ENCODE data around the gene TBC1D14.

Gene TBC1D14

DNA sequence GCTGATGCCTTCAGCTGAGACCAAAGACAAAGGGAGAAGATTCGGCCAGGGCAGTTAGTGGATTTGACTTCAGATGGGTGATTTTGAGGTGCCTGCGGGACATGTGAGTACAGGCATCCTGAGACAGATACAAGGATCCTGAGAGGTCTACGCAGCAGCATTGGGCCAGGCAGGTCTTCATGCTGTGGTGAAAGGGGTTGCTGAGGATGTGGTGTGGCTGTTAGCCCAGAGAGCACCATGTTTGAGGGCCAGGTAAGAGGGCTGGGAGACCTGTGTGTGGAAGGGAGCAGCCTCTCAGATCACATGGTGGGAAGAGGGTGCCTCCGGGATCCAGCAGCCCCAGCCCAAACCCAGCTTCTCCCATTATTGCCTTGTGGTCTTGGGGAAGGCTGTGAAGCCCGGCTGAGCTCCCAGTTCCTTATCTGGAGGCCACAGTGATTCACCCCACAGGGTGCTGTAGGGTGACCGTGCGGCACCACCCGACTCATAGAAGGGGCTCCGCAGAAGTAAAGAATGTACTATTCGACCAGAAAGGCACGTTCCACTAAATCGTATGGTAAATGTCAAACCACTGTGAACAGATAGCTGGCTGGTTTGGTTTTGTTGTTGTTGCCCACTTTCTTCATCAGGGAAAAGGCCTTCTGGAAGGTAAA, 105.9 kb downstream of the TBC1D14 start:
- TF ChIP-seq SUZ12 (IDR thresholded peaks at IDR 0.05; ENCODE audit: extremely low read depth, insufficient read depth, insufficient read length) (no peak), YY1 (IDR thresholded peaks at IDR 0.05; ENCODE audit: insufficient read depth, insufficient read length) (no peak), ZNF274 (IDR thresholded peaks at IDR 0.05; ENCODE audit: low read depth, low read length) (no peak)
- no peaks in the 10 kb centered on the region for H3K27me3 ChIP-seq (ENCODE audit: insufficient read depth, insufficient read length)
- no peak overlapping the region for H3K9ac ChIP-seq (ENCODE audit: insufficient read length, low read depth)
- H3K36me3 ChIP-seq (ENCODE audit: insufficient read depth, insufficient read length, low read length) = peaks cover 75% of the 10 kb centered on the region
- H3K4me3 ChIP-seq (ENCODE audit: insufficient read length, low read depth) = no peak overlapping the region
- no peaks in the 10 kb centered on the region for H3K9me3 ChIP-seq (ENCODE audit: insufficient read depth, low read length)
- H3K4me1 ChIP-seq (ENCODE audit: insufficient read depth, insufficient read length) = peaks cover 4% of the 10 kb centered on the region
- DNase-seq (ENCODE audit: low read depth, low spot score) = no peak

DNA sequence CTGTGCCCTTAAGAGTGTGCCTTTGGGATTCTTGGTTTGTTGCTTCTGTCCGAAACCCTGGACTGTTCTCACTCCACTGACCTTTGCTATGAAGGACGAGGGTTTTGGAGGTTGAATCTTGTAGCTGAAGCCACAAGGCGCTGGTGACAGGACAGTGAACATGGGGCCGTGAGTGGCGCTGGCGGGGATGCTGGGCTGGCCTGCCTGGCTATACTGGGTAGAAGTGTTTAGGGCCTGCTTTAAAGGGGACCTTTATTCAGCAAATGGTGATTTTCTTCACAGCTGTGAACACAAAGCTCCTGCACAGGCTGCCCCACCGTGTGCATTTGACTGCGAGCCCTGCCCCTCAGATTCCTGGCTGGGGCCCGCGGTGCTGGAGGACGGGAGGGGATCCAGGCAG, 106.5 kb downstream of the TBC1D14 start:
- no peak for DNase-seq (ENCODE audit: low read depth, low spot score)
- Histone ChIP-seq H3K9ac (ENCODE audit: insufficient read length, low read depth) (no peak overlapping the region), H3K4me1 (ENCODE audit: insufficient read depth, insufficient read length) (peaks cover 8% of the 10 kb centered on the region), H3K27me3 (ENCODE audit: insufficient read depth, insufficient read length) (no peaks in the 10 kb centered on the region), H3K4me3 (ENCODE audit: insufficient read length, low read depth) (no peak overlapping the region), H3K9me3 (ENCODE audit: insufficient read depth, low read length) (no peaks in the 10 kb centered on the region), H3K36me3 (ENCODE audit: insufficient read depth, insufficient read length, low read length) (peaks cover 76% of the 10 kb centered on the region)
- TF ChIP-seq SUZ12 (IDR thresholded peaks at IDR 0.05; ENCODE audit: extremely low read depth, insufficient read depth, insufficient read length) = no peak
- no peak for TF ChIP-seq YY1 (IDR thresholded peaks at IDR 0.05; ENCODE audit: insufficient read depth, insufficient read length)
- TF ChIP-seq ZNF274 (IDR thresholded peaks at IDR 0.05; ENCODE audit: low read depth, low read length) = no peak

DNA sequence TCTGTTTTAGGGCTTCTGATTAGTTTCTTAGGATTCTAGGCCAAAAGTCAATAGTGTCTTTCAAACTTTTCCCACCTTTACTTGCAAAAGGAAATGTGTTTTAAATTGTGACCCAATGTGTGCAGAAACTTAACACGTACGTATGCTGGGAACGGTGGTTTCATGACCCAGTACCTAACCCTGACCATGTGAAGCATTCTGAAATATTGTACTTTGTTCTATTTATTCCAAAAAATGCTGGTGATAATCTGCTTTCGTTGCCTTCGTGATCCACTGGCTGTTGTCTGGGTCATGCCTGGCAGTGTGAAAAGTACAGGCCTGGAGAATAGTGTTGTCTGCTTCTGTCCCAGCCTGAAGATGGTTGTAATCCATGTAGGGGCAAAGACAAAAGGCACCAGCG, 106.9 kb downstream of the TBC1D14 start:
- no peak overlapping the region for H3K9ac ChIP-seq (ENCODE audit: insufficient read length, low read depth)
- H3K27me3 ChIP-seq (ENCODE audit: insufficient read depth, insufficient read length) = no peaks in the 10 kb centered on the region
- H3K4me1 ChIP-seq (ENCODE audit: insufficient read depth, insufficient read length) = peaks cover 8% of the 10 kb centered on the region
- no peak overlapping the region for H3K4me3 ChIP-seq (ENCODE audit: insufficient read length, low read depth)
- no peak for TF ChIP-seq ZNF274 (IDR thresholded peaks at IDR 0.05; ENCODE audit: low read depth, low read length)
- no peak for TF ChIP-seq YY1 (IDR thresholded peaks at IDR 0.05; ENCODE audit: insufficient read depth, insufficient read length)
- TF ChIP-seq SUZ12 (IDR thresholded peaks at IDR 0.05; ENCODE audit: extremely low read depth, insufficient read depth, insufficient read length) = no peak
- H3K36me3 ChIP-seq (ENCODE audit: insufficient read depth, insufficient read length, low read length) = peaks cover 76% of the 10 kb centered on the region
- H3K9me3 ChIP-seq (ENCODE audit: insufficient read depth, low read length) = no peaks in the 10 kb centered on the region
- DNase-seq (ENCODE audit: low read depth, low spot score) = no peak

DNA sequence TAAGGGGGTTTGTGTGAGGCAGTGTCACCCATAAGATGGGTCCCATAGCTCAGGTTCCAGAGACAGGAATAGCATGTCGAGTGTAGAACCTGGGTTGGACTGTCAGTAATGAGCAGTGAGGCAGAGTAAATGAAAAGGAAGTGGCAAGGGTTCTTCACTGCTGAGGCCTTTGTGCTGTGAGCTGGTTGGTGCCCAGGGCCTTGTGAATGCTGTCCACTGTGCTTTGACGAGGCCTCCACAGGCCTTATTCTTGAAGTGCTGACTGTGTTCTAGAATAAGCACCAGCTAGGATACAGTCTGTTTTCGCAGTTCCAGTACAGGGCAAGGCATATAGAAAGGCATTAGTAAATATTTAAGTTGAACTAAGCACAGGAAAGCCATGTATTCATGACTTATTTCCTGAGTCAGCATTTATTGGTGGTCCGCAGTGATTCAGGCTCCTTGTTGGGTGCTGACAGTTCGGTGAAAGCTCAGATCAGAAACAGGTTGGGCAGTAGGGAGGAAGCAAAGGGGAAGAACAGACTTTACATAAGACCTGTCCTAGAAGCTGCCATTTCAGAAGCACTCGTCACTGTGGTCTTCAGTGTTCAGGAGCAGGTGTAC, 107.9 kb downstream of the TBC1D14 start:
- peaks cover 84% of the 10 kb centered on the region for H3K36me3 ChIP-seq (ENCODE audit: insufficient read depth, insufficient read length, low read length)
- no peak for DNase-seq (ENCODE audit: low read depth, low spot score)
- H3K9ac ChIP-seq (ENCODE audit: insufficient read length, low read depth) = no peak overlapping the region
- TF ChIP-seq SUZ12 (IDR thresholded peaks at IDR 0.05; ENCODE audit: extremely low read depth, insufficient read depth, insufficient read length) (no peak), YY1 (IDR thresholded peaks at IDR 0.05; ENCODE audit: insufficient read depth, insufficient read length) (no peak)
- H3K9me3 ChIP-seq (ENCODE audit: insufficient read depth, low read length) = no peaks in the 10 kb centered on the region
- no peaks in the 10 kb centered on the region for H3K27me3 ChIP-seq (ENCODE audit: insufficient read depth, insufficient read length)
- H3K4me3 ChIP-seq (ENCODE audit: insufficient read length, low read depth) = no peak overlapping the region
- peaks cover 10% of the 10 kb centered on the region for H3K4me1 ChIP-seq (ENCODE audit: insufficient read depth, insufficient read length)

DNA sequence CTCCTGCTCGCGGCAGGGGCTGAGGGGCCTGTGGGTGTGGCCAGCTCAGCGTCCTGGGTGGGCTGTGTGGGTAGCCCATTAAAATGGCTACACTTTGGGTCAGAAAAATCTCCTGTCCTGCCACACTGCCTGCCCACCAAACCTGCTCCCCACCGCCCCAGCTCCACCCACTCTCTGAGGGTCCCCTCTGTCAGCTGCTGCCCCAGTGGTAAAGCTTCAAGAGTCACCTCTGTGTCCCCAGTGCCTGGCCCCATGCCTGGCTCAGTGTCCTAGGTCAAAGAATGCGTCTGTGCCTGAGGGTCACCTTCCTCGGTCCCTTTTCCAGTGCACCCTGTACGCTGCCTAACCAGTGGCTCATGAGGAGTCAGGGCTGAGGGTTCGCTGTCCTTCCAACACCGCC, 108.7 kb downstream of the TBC1D14 start:
- no peaks in the 10 kb centered on the region for H3K9me3 ChIP-seq (ENCODE audit: insufficient read depth, low read length)
- H3K4me1 ChIP-seq (ENCODE audit: insufficient read depth, insufficient read length) = peaks cover 10% of the 10 kb centered on the region
- H3K27me3 ChIP-seq (ENCODE audit: insufficient read depth, insufficient read length) = no peaks in the 10 kb centered on the region
- H3K4me3 ChIP-seq (ENCODE audit: insufficient read length, low read depth) = no peak overlapping the region
- H3K36me3 ChIP-seq (ENCODE audit: insufficient read depth, insufficient read length, low read length) = peaks cover 80% of the 10 kb centered on the region
- no peak overlapping the region for H3K9ac ChIP-seq (ENCODE audit: insufficient read length, low read depth)
- TF ChIP-seq ZNF274 (IDR thresholded peaks at IDR 0.05; ENCODE audit: low read depth, low read length) = no peak
- no peak for TF ChIP-seq SUZ12 (IDR thresholded peaks at IDR 0.05; ENCODE audit: extremely low read depth, insufficient read depth, insufficient read length)
- no peak for TF ChIP-seq YY1 (IDR thresholded peaks at IDR 0.05; ENCODE audit: insufficient read depth, insufficient read length)
- DNase-seq (ENCODE audit: low read depth, low spot score) = no peak

DNA sequence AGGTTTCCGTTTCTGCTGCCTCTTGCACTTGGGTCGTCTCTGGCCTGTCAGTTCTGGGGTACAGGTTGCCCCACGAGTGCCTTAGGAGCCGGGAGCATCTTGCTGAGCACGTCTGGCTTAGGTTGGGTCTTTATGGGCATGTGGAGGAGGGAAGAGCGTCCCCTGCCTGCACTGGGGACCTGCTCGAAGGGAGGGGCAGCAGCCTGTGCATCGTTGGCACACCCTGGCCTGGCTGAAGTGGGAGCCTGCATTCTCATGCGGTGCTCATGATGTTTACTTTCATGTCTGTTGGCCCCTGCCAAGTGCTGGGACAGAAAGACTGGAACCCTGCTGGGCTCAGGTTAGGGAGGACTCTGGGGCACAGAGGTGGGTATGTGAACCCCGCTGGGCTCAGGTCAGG, 109.7 kb downstream of the TBC1D14 start:
- no peaks in the 10 kb centered on the region for H3K9me3 ChIP-seq (ENCODE audit: insufficient read depth, low read length)
- no peaks in the 10 kb centered on the region for H3K27me3 ChIP-seq (ENCODE audit: insufficient read depth, insufficient read length)
- TF ChIP-seq ZNF274 (IDR thresholded peaks at IDR 0.05; ENCODE audit: low read depth, low read length) = no peak
- no peak for TF ChIP-seq YY1 (IDR thresholded peaks at IDR 0.05; ENCODE audit: insufficient read depth, insufficient read length)
- TF ChIP-seq SUZ12 (IDR thresholded peaks at IDR 0.05; ENCODE audit: extremely low read depth, insufficient read depth, insufficient read length) = no peak
- H3K4me3 ChIP-seq (ENCODE audit: insufficient read length, low read depth) = no peak overlapping the region
- DNase-seq (ENCODE audit: low read depth, low spot score) = no peak
- H3K36me3 ChIP-seq (ENCODE audit: insufficient read depth, insufficient read length, low read length) = peaks cover 81% of the 10 kb centered on the region
- no peak overlapping the region for H3K9ac ChIP-seq (ENCODE audit: insufficient read length, low read depth)
- peaks cover 10% of the 10 kb centered on the region for H3K4me1 ChIP-seq (ENCODE audit: insufficient read depth, insufficient read length)

DNA sequence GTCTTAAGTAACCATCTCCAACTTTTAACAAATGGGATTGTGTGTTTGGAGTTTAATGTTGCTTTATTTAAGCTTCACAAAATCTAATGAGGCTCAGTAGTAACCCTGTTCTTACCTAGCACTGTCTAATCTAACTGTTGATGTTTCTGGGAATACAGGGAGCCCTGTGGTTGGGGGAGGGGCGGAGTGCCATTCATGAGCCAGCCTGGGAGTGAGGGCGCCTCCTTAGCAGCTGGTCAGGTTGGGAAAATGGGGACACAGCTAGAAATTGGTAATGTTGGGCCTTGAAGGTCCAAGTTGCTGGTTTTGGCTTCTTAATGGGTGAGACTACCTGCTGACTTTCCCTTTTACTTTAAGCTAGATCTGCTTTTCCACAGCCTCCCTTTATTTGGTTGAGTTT, 110.7 kb downstream of the TBC1D14 start:
- Histone ChIP-seq H3K9ac (ENCODE audit: insufficient read length, low read depth) (peak overlapping the region; percentile 12), H3K4me1 (ENCODE audit: insufficient read depth, insufficient read length) (peaks cover 16% of the 10 kb centered on the region), H3K36me3 (ENCODE audit: insufficient read depth, insufficient read length, low read length) (peaks cover 81% of the 10 kb centered on the region), H3K27me3 (ENCODE audit: insufficient read depth, insufficient read length) (no peaks in the 10 kb centered on the region), H3K4me3 (ENCODE audit: insufficient read length, low read depth) (no peak overlapping the region), H3K9me3 (ENCODE audit: insufficient read depth, low read length) (no peaks in the 10 kb centered on the region)
- TF ChIP-seq YY1 (IDR thresholded peaks at IDR 0.05; ENCODE audit: insufficient read depth, insufficient read length) = no peak
- no peak for TF ChIP-seq SUZ12 (IDR thresholded peaks at IDR 0.05; ENCODE audit: extremely low read depth, insufficient read depth, insufficient read length)
- TF ChIP-seq ZNF274 (IDR thresholded peaks at IDR 0.05; ENCODE audit: low read depth, low read length) = no peak
- DNase-seq (ENCODE audit: low read depth, low spot score) = no peak
